ENCODE measurements around the gene GOLPH3L.
A peak's percentile ranks its signal among the peaks of the same experiment; 100 is the strongest.

Gene GOLPH3L

GRCh38 chr1:150621497-150622302 is 75.3 kb downstream of the GOLPH3L start:
- Mint-ChIP-seq H3K4me3 (no peak overlapping the region), H3K27ac (peak overlapping the region in 2 of 3 experiments; percentile 25 to 35), H3K9me3 (no peaks in the 10 kb centered on the region), H3K27me3 (ENCODE audit: low read depth) (no peaks in the 10 kb centered on the region), H3K36me3 (ENCODE audit: low read depth) (peaks cover 71% of the 10 kb centered on the region), H3K4me1 (peaks cover 13% of the 10 kb centered on the region)
- peak; percentile 57 to 64 (median 61) for TF ChIP-seq CTCF (IDR thresholded peaks at IDR 0.05; ENCODE audit: unreplicated experiment in 3 of 3)

DNA sequence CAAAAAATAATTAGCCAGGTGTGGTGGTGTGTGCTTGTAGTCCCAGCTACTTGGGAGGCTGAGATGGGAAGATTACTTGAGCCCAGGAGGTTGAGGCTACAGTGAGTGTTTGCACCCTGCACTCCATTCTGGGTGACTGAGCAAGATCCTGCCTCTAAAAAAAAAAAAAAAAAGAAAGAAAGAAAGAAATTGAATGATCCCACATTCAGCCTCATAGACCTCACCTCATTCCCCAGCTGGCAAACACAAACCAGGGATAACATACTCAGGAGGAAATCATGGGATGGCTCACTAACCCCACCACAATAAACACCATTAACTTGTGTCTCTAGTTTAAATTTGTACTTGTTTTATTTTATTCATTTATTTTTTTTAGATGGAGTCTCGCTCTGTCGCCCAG is 76.0 kb downstream of the GOLPH3L start:
- H3K27ac Mint-ChIP-seq, result no peak overlapping the region
- H3K9me3 Mint-ChIP-seq, result no peaks in the 10 kb centered on the region
- H3K36me3 Mint-ChIP-seq (ENCODE audit: low read depth), result peaks cover 73% of the 10 kb centered on the region
- H3K4me1 Mint-ChIP-seq, result peaks cover 13% of the 10 kb centered on the region
- no peaks in the 10 kb centered on the region for H3K27me3 Mint-ChIP-seq (ENCODE audit: low read depth)
- no peak for TF ChIP-seq CTCF (IDR thresholded peaks at IDR 0.05; ENCODE audit: unreplicated experiment in 3 of 3)
- H3K4me3 Mint-ChIP-seq, result no peak overlapping the region

GRCh38 chr1:150619576-150620509 is 77.1 kb downstream of the GOLPH3L start:
- Mint-ChIP-seq H3K27me3 (ENCODE audit: low read depth) (no peaks in the 10 kb centered on the region), H3K27ac (peak overlapping the region; percentile 27 to 41 (median 41)), H3K9me3 (no peaks in the 10 kb centered on the region), H3K4me3 (no peak overlapping the region), H3K4me1 (peaks cover 13% of the 10 kb centered on the region), H3K36me3 (ENCODE audit: low read depth) (peaks cover 73% of the 10 kb centered on the region)
- TF ChIP-seq CTCF (IDR thresholded peaks at IDR 0.05; ENCODE audit: unreplicated experiment in 3 of 3), result no peak

DNA sequence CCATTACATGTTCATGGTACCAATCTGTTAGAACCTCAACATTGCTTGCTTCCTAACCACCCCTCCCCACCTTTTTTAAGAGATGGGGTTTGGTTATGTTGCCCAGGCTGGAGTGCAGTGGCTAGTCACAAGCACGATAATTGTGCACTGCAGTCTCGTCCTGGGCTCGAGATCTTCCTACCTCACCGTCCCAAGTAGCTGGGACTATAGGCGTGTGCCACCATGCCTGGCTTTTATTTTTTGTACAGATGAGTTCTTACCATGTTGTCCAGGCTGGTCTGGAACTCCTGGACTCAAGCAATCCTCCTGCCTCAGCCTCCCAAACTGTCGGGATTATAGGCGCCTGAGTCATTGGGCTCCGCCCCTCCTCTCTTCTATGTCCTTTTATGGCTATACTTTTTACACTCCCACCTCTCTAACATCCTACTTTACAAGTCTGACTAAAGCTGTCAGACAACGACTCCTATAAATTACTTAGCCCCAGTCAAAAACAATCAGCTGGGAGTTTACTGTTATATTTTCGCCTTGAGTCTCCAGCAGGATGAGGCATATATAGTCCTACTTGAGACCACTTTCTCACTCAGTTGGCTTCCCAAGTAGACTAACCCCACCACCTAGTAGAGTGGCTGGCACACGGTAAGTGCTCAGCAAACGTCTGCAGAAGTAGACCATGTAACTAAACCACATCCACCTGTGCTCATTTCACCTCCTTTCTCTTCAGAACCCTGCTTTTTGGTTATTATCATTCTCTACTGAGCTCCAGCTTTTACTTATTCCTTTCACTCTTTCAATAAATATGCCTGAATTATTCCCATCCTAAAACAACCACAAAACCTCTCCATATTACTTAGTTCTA is 81.4 kb downstream of the GOLPH3L start:
- peak overlapping the region in 2 of 3 experiments; percentile 21 to 51 for H3K27ac Mint-ChIP-seq

More for the DNA sequence above, 81.4 kb downstream of the GOLPH3L start:
- Mint-ChIP-seq H3K9me3 (no peaks in the 10 kb centered on the region), H3K4me3 (no peak overlapping the region), H3K36me3 (ENCODE audit: low read depth) (peaks cover 58% of the 10 kb centered on the region), H3K4me1 (peaks cover 13% of the 10 kb centered on the region), H3K27me3 (ENCODE audit: low read depth) (no peaks in the 10 kb centered on the region)
- no peak for TF ChIP-seq CTCF (IDR thresholded peaks at IDR 0.05; ENCODE audit: unreplicated experiment in 3 of 3)
